HG02852 (cell line): ENCODE data around the gene PRKCA.

ENCODE experiments used
- ATAC-seq: cut with Tn5 transposase; IDR thresholded peaks from one replicate; pipeline ENCODE4 v1.9.1; 2021; ENCODE audit warnings: mild to moderate bottlenecking, moderate library complexity; ENCODE audit not compliant: unreplicated experiment

The PRKCA gene

DNA sequence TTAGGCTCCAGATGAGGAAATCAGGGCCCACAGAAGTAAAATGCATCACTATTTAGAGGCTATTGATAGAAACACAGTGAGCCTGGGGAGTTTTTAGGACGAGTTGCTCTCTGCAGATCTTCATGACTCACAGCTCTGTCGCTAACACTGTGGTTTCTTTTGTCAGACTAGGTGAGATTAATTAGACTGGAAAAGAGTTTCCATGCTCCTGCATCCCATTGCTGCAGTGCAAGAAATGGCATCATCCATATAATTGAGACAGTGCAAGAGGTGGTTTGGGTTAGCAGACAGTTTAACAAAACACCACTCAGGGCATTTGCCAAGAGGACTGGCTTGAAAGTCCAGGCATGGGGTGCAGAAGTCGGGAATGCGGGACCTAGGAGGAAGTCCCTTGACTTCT is 333.7 kb downstream of the PRKCA start:
- ATAC-seq, result no peak

DNA sequence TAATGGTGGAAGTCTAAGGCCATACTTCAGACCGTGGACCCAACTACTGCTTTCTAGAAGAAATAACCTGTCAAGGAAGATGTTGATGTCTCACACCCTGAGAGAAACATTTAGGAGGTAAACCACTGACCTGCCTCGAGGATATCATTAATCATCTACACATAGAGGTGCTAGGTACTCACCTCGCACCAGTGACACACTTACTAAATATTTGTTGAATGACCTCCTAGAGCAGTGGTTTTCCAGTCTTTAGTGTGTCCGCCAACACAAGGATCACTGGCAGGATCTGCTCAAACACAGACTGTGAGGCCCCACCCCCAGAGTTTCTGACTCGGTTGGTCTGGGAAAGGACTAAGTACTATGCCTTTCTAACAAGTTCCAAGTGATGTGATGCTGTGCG is 335.1 kb downstream of the PRKCA start:
- no peak for ATAC-seq

DNA sequence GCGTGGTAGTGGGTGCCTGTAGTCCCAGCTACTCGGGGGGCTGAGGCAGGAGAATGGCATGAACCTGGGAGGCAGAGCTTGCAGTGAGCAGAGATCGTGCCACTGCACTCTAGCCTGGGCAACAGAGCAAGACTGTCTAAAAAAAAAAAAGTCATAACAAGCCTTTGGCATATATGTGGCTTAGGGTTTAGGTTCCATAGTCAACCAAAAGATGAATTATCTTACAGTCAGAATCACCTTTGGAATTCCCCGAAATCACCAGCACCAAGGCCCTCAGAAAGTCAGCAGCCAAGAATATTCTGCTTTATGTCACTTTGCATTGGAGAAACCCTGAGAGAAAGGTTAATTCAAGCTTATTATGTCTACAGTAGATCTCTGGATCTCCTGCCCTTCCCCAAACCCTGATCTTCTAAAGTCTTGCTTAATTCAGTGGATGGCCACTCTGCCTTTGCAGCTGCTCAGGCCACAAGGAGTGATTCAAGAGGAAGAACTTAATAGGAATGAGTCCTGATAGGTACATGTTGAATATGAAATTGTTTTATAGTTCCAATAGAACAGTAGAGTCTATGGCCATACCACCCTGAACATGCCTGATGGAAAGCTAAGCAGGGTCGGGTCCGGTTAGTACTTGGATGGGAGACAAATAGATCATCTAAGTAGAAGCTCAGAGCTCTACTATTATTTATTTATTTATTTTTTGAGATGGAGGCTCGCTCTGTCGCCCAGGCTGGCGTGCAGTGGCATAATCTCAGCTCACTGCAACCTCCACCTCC is 336.5 kb downstream of the PRKCA start:
- ATAC-seq, result no peak

GRCh38 chr17:66643815-66644710 is 341.6 kb downstream of the PRKCA start:
- no peak for ATAC-seq

- no peak for ATAC-seq
Observed at GRCh38 chr17:66645259-66645658, 342.8 kb downstream of the PRKCA start.

- ATAC-seq, result no peak
Observed at GRCh38 chr17:66647391-66647983, 345.1 kb downstream of the PRKCA start.

- ATAC-seq, result no peak
Observed at GRCh38 chr17:66649818-66650543, 347.6 kb downstream of the PRKCA start.

GRCh38 chr17:66650544-66650877 is 348.1 kb downstream of the PRKCA start:
- no peak for ATAC-seq

DNA sequence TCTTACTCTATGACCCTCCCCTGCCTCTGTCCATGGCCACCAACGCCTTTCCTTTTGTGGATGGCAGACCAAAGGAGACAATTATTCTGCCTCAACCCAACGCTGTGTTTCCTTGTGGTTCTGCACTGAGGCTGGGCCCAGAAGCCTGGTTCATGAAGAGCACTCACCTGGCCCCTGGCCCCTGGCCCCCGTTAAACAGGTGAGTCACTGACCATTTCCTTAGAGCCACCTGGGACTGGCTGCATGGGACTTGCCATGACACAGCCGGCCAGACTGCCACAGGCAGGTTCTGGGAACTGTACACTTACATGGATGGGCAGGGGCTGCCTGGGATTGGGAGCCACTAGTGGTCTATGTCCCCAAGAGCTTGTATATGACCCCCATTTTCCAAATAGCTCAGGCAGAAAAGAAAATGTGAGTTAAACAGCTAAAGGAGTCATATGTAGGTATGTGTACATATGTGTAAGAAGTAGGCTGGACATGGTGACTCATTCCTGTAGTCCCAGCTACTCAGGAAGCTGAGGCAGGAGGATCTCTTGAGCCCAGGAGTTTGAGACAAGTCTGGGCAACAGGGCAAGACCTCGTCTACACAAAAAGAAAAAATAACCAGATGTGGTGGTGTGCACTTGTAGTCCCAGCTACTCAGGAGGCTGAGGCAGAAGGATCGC is 350.6 kb downstream of the PRKCA start:
- no peak for ATAC-seq

DNA sequence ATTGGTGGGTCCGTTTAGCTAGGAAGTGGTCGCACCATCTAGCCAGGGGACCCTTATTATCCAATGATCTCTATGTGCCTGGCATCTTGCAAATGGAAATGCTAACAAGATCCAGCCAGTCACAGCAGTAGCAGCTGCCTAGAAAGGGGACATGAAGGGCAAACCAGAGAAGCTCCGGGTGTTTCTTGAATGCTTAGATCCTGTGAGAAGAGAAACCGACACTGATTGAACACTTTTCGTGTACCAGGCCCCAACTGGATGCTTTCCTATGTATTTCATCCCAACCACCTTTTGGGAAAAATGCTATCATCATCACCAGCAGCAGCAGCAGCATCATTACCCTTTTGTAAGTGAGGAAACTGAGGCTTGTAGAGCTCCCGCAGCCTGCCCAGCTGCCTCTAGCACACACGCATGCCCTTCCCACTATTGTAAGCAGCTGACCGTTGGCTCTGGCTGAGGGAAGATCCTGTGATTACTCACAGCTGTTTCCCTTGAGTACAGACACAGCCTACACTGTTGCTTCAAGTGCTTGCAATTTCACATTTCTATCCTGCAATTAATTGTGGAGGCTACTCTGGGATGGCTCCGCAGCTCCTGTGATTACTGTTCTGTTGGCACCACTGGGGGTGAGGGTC is 351.8 kb downstream of the PRKCA start:
- ATAC-seq, result no peak

DNA sequence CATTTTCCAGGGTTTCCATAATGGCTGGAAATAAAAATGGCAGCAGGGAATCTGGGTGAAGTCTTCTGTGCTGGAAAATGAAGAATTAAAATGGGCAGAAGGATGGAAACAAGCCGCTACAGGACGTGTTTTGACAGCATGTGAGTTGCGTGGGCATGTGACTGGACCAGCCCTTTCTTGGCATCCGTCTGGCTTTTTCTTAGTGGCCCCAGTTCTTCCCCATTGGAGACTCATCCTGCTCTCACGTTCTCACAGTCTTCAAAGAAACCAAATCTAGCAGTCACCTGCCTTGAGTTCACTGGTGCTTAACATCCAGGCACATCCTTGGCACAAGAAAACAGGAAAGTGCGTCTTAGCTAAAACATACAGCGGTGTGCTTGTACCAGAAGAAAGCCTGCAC is 352.4 kb downstream of the PRKCA start:
- no peak for ATAC-seq

GRCh38 chr17:66655461-66655860 is 353.0 kb downstream of the PRKCA start:
- no peak for ATAC-seq

DNA sequence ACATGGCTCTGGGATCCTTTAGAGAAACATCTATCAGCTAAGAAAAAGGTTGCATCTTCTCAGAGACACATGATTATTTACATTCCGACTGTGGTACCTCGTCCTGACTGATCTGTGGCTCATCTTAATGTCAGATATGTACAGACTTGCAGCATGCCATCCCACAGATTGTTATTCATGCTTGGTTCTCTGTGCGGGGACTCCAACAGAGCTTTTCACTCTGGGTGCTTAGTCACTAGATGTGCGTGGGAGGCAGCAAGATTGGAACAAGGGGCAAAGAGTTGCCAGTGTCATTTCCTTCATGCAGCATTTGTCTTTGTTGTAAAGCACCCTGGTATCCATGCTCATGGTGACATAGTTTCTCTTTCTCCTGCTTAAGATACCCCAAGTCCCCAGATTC is 353.4 kb downstream of the PRKCA start:
- no peak for ATAC-seq

- no peak for ATAC-seq
Observed at GRCh38 chr17:66661411-66662256, 359.2 kb downstream of the PRKCA start.

GRCh38 chr17:66662496-66662895 is 360.1 kb downstream of the PRKCA start:
- no peak for ATAC-seq

GRCh38 chr17:66663041-66663606 is 360.7 kb downstream of the PRKCA start:
- ATAC-seq, result no peak

DNA sequence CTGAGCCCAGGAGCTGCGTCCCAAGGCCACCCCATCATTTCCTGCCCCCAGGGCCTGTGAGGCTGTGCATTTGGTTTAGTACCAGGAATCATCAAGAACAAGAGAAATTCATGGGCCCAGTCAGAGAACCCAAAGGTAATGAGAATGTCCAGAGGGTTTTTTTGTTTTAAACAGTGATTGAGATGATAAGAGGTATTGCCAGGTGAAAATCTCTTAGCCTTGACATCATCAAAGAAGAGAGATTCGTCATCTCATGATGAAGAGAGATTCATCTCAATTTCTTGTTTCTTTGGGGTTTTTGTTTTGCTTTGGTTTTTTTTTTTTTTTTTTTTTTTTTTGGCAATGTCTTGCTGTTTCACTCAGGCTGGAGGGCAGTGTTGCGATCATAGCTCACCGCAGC is 361.9 kb downstream of the PRKCA start:
- no peak for ATAC-seq

DNA sequence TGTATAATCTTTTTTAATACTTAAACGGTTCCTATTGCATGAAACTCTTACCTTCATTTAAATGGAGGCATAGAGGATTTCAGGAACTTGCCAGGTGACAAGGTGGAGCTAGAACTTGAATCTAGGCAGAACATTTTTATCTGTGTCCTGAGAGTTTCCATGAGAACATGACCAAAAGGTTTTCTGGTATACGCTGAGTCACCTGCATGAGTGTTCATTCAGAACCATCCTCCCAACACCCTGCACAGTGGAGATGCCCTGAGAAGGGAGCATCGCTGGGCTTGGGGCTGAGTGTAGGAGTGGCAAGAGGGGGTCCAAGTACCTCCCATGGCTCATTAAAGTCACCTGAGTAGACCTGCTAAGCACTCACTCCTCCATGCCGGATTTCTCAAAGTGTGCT is 362.8 kb downstream of the PRKCA start:
- ATAC-seq, result no peak

- no peak for ATAC-seq
Observed at GRCh38 chr17:66667090-66667489, 364.7 kb downstream of the PRKCA start.
